Kidney (tissue), 14 donors: ENCODE measurements around the gene EBF3. TPM values are rescaled to one million over a fixed set of nuclear protein-coding genes. Genes with fewer than 3 reads are reported as not detected.

Experiments
- DNase-seq, 5 donors: peaks; one replicate each; pipeline ENCODE4 v3.0.0-alpha.2; 2013 to 2020
- FAIRE-seq: peaks from 2 replicates; lab custom pipeline; 2012; peaks lifted over from hg19 to GRCh38; lab: Jason Lieb, UNC
- H3K27ac ChIP-seq, 2 donors: one replicate each; pipeline ENCODE4 v1.7.0; 2013; ENCODE audit warnings: low read depth in 2 of 2, low read length in 2 of 2, inconsistent platforms in 1 of 2
- H3K27me3 ChIP-seq: one replicate; pipeline ENCODE4 v1.7.1; 2013; ENCODE audit warnings: low read length, inconsistent platforms; ENCODE audit not compliant: control insufficient read depth, insufficient read depth
- H3K36me3 ChIP-seq, 3 donors: one replicate each; pipeline versions ENCODE4 v1.7.0 to v1.7.1; 2013; ENCODE audit warnings: low read length in 3 of 3, control low read depth in 1 of 3, inconsistent platforms in 1 of 3; ENCODE audit not compliant: insufficient read depth in 3 of 3, control insufficient read depth in 2 of 3
- H3K4me1 ChIP-seq, 3 donors: one replicate each; pipeline versions ENCODE4 v1.7.0 to v1.7.1; 2013; ENCODE audit warnings: low read length in 3 of 3, inconsistent platforms in 1 of 3, low read depth in 1 of 3; ENCODE audit not compliant: control insufficient read depth in 2 of 3, insufficient read depth in 2 of 3
- H3K4me3 ChIP-seq, 3 donors: one replicate each; pipeline versions ENCODE4 v1.7.0 to v1.8.1; 2013; ENCODE audit warnings: low read length in 3 of 3, control low read depth in 1 of 3, inconsistent platforms in 1 of 3
- H3K9ac ChIP-seq, 3 donors: one replicate each; pipeline versions ENCODE4 v1.7.0 to v1.7.1; 2013; ENCODE audit warnings: low read length in 3 of 3, control low read depth in 1 of 3, inconsistent platforms in 1 of 3
- H3K9me3 ChIP-seq, 3 donors: one replicate each; pipeline versions ENCODE4 v1.7.0 to v1.7.1; 2013; ENCODE audit warnings: low read length in 3 of 3, control low read depth in 1 of 3, inconsistent platforms in 1 of 3; ENCODE audit not compliant: control insufficient read depth in 2 of 3, insufficient read depth in 1 of 3
- CTCF ChIP-seq: IDR thresholded peaks from 3 replicates; pipeline ENCODE4 v1.5.1; 2012; ENCODE audit warnings: mild to moderate bottlenecking, moderate library complexity, borderline replicate concordance; ENCODE audit not compliant: insufficient read depth; ENCODE audit errors: extremely low read depth
- intact Hi-C: fragments of 100-400 bp; cut with DNase I; formaldehyde crosslinking; loops from one replicate; pipeline ENCODE4 v1.11.1; 2022
- polyA plus RNA-seq: library from polyadenylated mRNA; stranded (reverse); fragments of 350-450 nt; fragmentation: Illumina TruSeq; extraction: RNeasy Lipid Tissue Mini Kit (QIAGEN cat#74804); gene quantifications from one replicate; pipeline ENCODE4 v1.2.3, GENCODE V29; 2014; ENCODE audit warnings: low read depth, low replicate concordance; ENCODE audit not compliant: insufficient read depth
- total RNA-seq: library from RNA; stranded (reverse); fragmentation: NEBNext Ultra II Directional; extraction: Animal tissue kit (Norgen Biotek cat#: 25700); gene quantifications from one replicate; pipeline ENCODE4 v1.2.1, GENCODE V29; 2021
- donor health status: control.
- donor health status: control.
- donor health status: control.
- donor health status: control.
- donor health status: control.
- donor health status: DM: yes; HTN: yes; CAD: no.
- donor health status: Normal renal cell carcinoma (clear cell type).

The EBF3 gene
- total and polyA plus RNA-seq, 2 donors from 2014 or later = 0.09 to 0.98 TPM

GRCh38 chr10:129927351-129928120 lies 36.5 kb downstream of the EBF3 start:
- DNase-seq (no peak), FAIRE-seq (no peak)
- no peak overlapping the region for H3K27ac ChIP-seq
- H3K4me1 ChIP-seq = no peaks in the 10 kb centered on the region
- no peak overlapping the region for H3K9ac ChIP-seq
- intact Hi-C loops = no loop called here
- H3K4me3 ChIP-seq = no peak overlapping the region
- TF ChIP-seq CTCF = no peak
- H3K27me3 ChIP-seq = no peaks in the 10 kb centered on the region
- H3K9me3 ChIP-seq = peaks cover 0 to 4% (median 0%) of the 10 kb centered on the region in 3 donors
- H3K36me3 ChIP-seq = no peaks in the 10 kb centered on the region

- TF ChIP-seq CTCF = no peak
- Histone ChIP-seq H3K9me3 (peaks cover 0 to 4% (median 0%) of the 10 kb centered on the region in 3 donors), H3K27me3 (no peaks in the 10 kb centered on the region), H3K36me3 (no peaks in the 10 kb centered on the region), H3K4me3 (no peak overlapping the region), H3K9ac (no peak overlapping the region), H3K4me1 (no peaks in the 10 kb centered on the region), H3K27ac (no peak overlapping the region)
- DNase-seq (no peak), FAIRE-seq (no peak)
- intact Hi-C loops = no loop called here
Measured at GRCh38 chr10:129926066-129927055, 37.7 kb downstream of the EBF3 start.

GRCh38 chr10:129924375-129925085 lies 39.5 kb downstream of the EBF3 start:
- FAIRE-seq = no peak
- H3K4me3 ChIP-seq = no peak overlapping the region
- H3K9ac ChIP-seq = no peak overlapping the region
- no peaks in the 10 kb centered on the region for H3K27me3 ChIP-seq
- H3K4me1 ChIP-seq = no peaks in the 10 kb centered on the region
- no peak overlapping the region for H3K27ac ChIP-seq
- H3K36me3 ChIP-seq = no peaks in the 10 kb centered on the region
- TF ChIP-seq CTCF = no peak
- intact Hi-C loops = no loop called here
- peaks cover 0 to 4% (median 0%) of the 10 kb centered on the region in 3 donors for H3K9me3 ChIP-seq
- no peak for DNase-seq
